Neural cell (in vitro differentiated cells): ENCODE measurements around the gene UNC5A. TPM values are rescaled to one million over a fixed set of nuclear protein-coding genes. Genes with fewer than 3 reads are reported as not detected.

Experiments used
- H2AFZ ChIP-seq: fragments of 200-600, 300-800 bp; sonication (generic), shearing (Covaris generic); 2 replicates; pipeline ENCODE4 v1.6.0; 2014; ENCODE audit warnings: low read depth, mild to moderate bottlenecking, antibody characterized with exemption, low read length, moderate library complexity
- H3F3A ChIP-seq: fragments of 200-600 bp; shearing (Covaris generic); 2 replicates; pipeline ENCODE4 v1.6.1; 2016; ENCODE audit warnings: mild to moderate bottlenecking, moderate library complexity, mixed read lengths, antibody characterized with exemption, low read length; ENCODE audit not compliant: insufficient read depth, poor library complexity, severe bottlenecking
- H3K27ac ChIP-seq: fragments of 200-600, 300-800 bp; sonication (generic), shearing (Covaris generic); 2 replicates; pipeline ENCODE4 v1.5.1; 2014; ENCODE audit warnings: mild to moderate bottlenecking, low read length, moderate library complexity
- H3K27me3 ChIP-seq: fragments of 300-800, 200-600 bp; sonication (generic), shearing (Covaris generic); 2 replicates; pipeline ENCODE4 v1.6.0; 2014; ENCODE audit warnings: mild to moderate bottlenecking, low read depth, low read length, moderate library complexity; ENCODE audit not compliant: insufficient read depth
- H3K36me3 ChIP-seq: fragments of 300-800, 200-600 bp; sonication (generic), shearing (Covaris generic); 2 replicates; pipeline ENCODE4 v1.5.1; 2014; ENCODE audit warnings: mild to moderate bottlenecking, antibody characterized with exemption, low read length, moderate library complexity; ENCODE audit not compliant: insufficient read depth
- H3K4me2 ChIP-seq: fragments of 300-800, 200-600 bp; sonication (generic), shearing (Covaris generic); 2 replicates; pipeline ENCODE4 v1.6.0; 2014; ENCODE audit warnings: mild to moderate bottlenecking, low read length
- H3K4me3 ChIP-seq: fragments of 300-800, 200-600 bp; sonication (generic), shearing (Covaris generic); 2 replicates; pipeline ENCODE4 v1.5.1; 2014; ENCODE audit warnings: mild to moderate bottlenecking, low read length, moderate library complexity
- H3K79me2 ChIP-seq: fragments of 200-600 bp; shearing (Covaris generic); replicated peaks from 2 replicates; pipeline ENCODE4 v1.6.0; 2014; ENCODE audit warnings: mild to moderate bottlenecking, low read length, moderate library complexity; ENCODE audit not compliant: insufficient read depth
- H3K9ac ChIP-seq: fragments of 300-800, 200-600 bp; sonication (generic), shearing (Covaris generic); 2 replicates; pipeline ENCODE4 v1.6.1; 2016; ENCODE audit warnings: mild to moderate bottlenecking, low read length, mixed read lengths
- H3K9me2 ChIP-seq: fragments of 200-600 bp; shearing (Covaris generic); 2 replicates; pipeline ENCODE4 v1.6.1; 2016; ENCODE audit warnings: mild to moderate bottlenecking, low read length, mixed read lengths; ENCODE audit not compliant: insufficient read depth
- H3K9me3 ChIP-seq: fragments of 200-600, 300-800 bp; sonication (generic), shearing (Covaris generic); 2 replicates; pipeline ENCODE4 v1.6.1; 2016; ENCODE audit warnings: mild to moderate bottlenecking, mixed run types, low read length, moderate library complexity, mixed read lengths
- H4K20me1 ChIP-seq: fragments of 200-600 bp; shearing (Covaris generic); 2 replicates; pipeline ENCODE4 v1.6.1; 2016; ENCODE audit warnings: mild to moderate bottlenecking, mixed run types; ENCODE audit not compliant: insufficient read depth
- EP300 ChIP-seq: fragments of 450-650 bp; conservative IDR thresholded peaks from 2 replicates; pipeline ENCODE4 v1.6.1; 2014; ENCODE audit warnings: antibody characterized with exemption, mild to moderate bottlenecking, moderate library complexity; ENCODE audit not compliant: poor library complexity, severe bottlenecking
- EZH2 ChIP-seq: fragments of 200-600, 300-800 bp; shearing (Covaris generic), sonication (generic); IDR thresholded peaks from 2 replicates; pipeline ENCODE4 v1.6.1; 2014; ENCODE audit warnings: antibody characterized with exemption, low read length, borderline replicate concordance, mild to moderate bottlenecking; ENCODE audit not compliant: insufficient read depth, poor library complexity, severe bottlenecking
- MXI1 ChIP-seq: fragments of 450-650 bp; conservative IDR thresholded peaks from 2 replicates; pipeline ENCODE4 v1.6.1; 2014; ENCODE audit warnings: antibody characterized with exemption, mild to moderate bottlenecking; ENCODE audit not compliant: poor library complexity, severe bottlenecking
- POLR2AphosphoS5 ChIP-seq: IDR thresholded peaks from 2 replicates; pipeline ENCODE4 v1.6.1; 2012
- RAD21 ChIP-seq: fragments of 450-650 bp; conservative IDR thresholded peaks from 2 replicates; pipeline ENCODE4 v1.6.1; 2014; ENCODE audit warnings: antibody characterized with exemption, mild to moderate bottlenecking, moderate library complexity
- REST ChIP-seq: IDR thresholded peaks from 2 replicates; pipeline ENCODE4 v1.6.1; 2012; ENCODE audit warnings: borderline replicate concordance
- SMC3 ChIP-seq: fragments of 450-650 bp; conservative IDR thresholded peaks from 2 replicates; pipeline ENCODE4 v1.6.1; 2014; ENCODE audit warnings: antibody characterized with exemption, mild to moderate bottlenecking, moderate library complexity; ENCODE audit not compliant: poor library complexity
- TAF1 ChIP-seq: IDR thresholded peaks from 2 replicates; pipeline ENCODE4 v1.6.1; 2012; ENCODE audit warnings: low read depth
- polyA plus RNA-seq: library from polyadenylated mRNA; depleted of rRNA; stranded (reverse); fragments of >200 nt; gene quantifications from 2 replicates; pipeline ENCODE4 v1.2.3, GENCODE V29; 2014
- TF ChIP-seq, protein P1 (sequence below): fragments of 450-650 bp; IDR thresholded peaks from 2 replicates; pipeline ENCODE4 v1.5.1; 2014; ENCODE audit warnings: antibody characterized with exemption, mild to moderate bottlenecking, moderate library complexity; ENCODE audit not compliant: poor library complexity, severe bottlenecking

UNC5A gene
- polyA plus RNA-seq, 1 donor from 2014 or later = 2.7 TPM

- peaks cover 22% of the 10 kb centered on the region for H3K27me3 ChIP-seq
- no peak overlapping the region for H3K4me2 ChIP-seq
- H4K20me1 ChIP-seq = no peaks in the 10 kb centered on the region
- H3K27ac ChIP-seq = no peak overlapping the region
- H3K9ac ChIP-seq = no peak overlapping the region
- no peaks in the 10 kb centered on the region for H3K9me3 ChIP-seq
- no peaks in the 10 kb centered on the region for H3K79me2 ChIP-seq
- no peak overlapping the region for H2AFZ ChIP-seq
- H3K36me3 ChIP-seq = no peaks in the 10 kb centered on the region
- no peak overlapping the region for H3K4me3 ChIP-seq
- H3F3A ChIP-seq = no peaks in the 10 kb centered on the region
- H3K9me2 ChIP-seq = no peaks in the 10 kb centered on the region
- TF ChIP-seq TAF1 (no peak), EZH2 (no peak), EP300 (no peak), RAD21 (no peak), REST (no peak), POLR2AphosphoS5 (no peak), SMC3 (no peak), MXI1 (no peak)
- TF ChIP-seq, protein P1, sequence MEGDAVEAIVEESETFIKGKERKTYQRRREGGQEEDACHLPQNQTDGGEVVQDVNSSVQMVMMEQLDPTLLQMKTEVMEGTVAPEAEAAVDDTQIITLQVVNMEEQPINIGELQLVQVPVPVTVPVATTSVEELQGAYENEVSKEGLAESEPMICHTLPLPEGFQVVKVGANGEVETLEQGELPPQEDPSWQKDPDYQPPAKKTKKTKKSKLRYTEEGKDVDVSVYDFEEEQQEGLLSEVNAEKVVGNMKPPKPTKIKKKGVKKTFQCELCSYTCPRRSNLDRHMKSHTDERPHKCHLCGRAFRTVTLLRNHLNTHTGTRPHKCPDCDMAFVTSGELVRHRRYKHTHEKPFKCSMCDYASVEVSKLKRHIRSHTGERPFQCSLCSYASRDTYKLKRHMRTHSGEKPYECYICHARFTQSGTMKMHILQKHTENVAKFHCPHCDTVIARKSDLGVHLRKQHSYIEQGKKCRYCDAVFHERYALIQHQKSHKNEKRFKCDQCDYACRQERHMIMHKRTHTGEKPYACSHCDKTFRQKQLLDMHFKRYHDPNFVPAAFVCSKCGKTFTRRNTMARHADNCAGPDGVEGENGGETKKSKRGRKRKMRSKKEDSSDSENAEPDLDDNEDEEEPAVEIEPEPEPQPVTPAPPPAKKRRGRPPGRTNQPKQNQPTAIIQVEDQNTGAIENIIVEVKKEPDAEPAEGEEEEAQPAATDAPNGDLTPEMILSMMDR = no peak
Observed at GRCh38 chr5:176816043-176816745, 5.8 kb downstream of the UNC5A start.

- TF ChIP-seq EP300 = no peak
- TF ChIP-seq RAD21 = no peak
- TF ChIP-seq TAF1 = no peak
- no peak for TF ChIP-seq MXI1
- TF ChIP-seq EZH2 = no peak
- TF ChIP-seq SMC3 = no peak
- TF ChIP-seq POLR2AphosphoS5 = no peak
- TF ChIP-seq REST = no peak
- no peak overlapping the region for H3K9ac ChIP-seq
- H3K36me3 ChIP-seq = no peaks in the 10 kb centered on the region
- H4K20me1 ChIP-seq = no peaks in the 10 kb centered on the region
- no peaks in the 10 kb centered on the region for H3K79me2 ChIP-seq
- no peak overlapping the region for H3K27ac ChIP-seq
- no peak overlapping the region for H2AFZ ChIP-seq
- peak overlapping the region; percentile 55 for H3K4me3 ChIP-seq
- no peaks in the 10 kb centered on the region for H3F3A ChIP-seq
- no peak overlapping the region for H3K4me2 ChIP-seq
- no peaks in the 10 kb centered on the region for H3K9me3 ChIP-seq
- no peaks in the 10 kb centered on the region for H3K9me2 ChIP-seq
- peaks cover 15% of the 10 kb centered on the region for H3K27me3 ChIP-seq
Observed at GRCh38 chr5:176816791-176817347, 6.5 kb downstream of the UNC5A start.
